HG02981 (cell line): ENCODE measurements around the gene CHST3.

Experiments used
- ATAC-seq: cut with Tn5 transposase; IDR thresholded peaks from one replicate; pipeline ENCODE4 v1.9.1; 2021; ENCODE audit warnings: mild to moderate bottlenecking, moderate library complexity; ENCODE audit not compliant: unreplicated experiment

CHST3 gene

GRCh38 chr10:72049969-72050781 is 86.0 kb downstream of the CHST3 start:
- ATAC-seq, result no peak

- no peak for ATAC-seq
Measured at GRCh38 chr10:72050873-72051272, 86.7 kb downstream of the CHST3 start.

- ATAC-seq, result no peak
Measured at GRCh38 chr10:72053690-72054089, 89.5 kb downstream of the CHST3 start.

GRCh38 chr10:72056113-72056512 is 91.9 kb downstream of the CHST3 start:
- no peak for ATAC-seq

GRCh38 chr10:72056932-72057751 is 92.9 kb downstream of the CHST3 start:
- ATAC-seq, result no peak

GRCh38 chr10:72058347-72058898 is 94.2 kb downstream of the CHST3 start:
- ATAC-seq, result no peak

- ATAC-seq, result no peak
Measured at GRCh38 chr10:72058989-72059842, 95.0 kb downstream of the CHST3 start.

- ATAC-seq, result no peak
Measured at GRCh38 chr10:72059843-72060822, 95.9 kb downstream of the CHST3 start.

GRCh38 chr10:72061491-72061890 is 97.3 kb downstream of the CHST3 start:
- no peak for ATAC-seq

- ATAC-seq, result no peak
Measured at GRCh38 chr10:72061930-72062329, 97.7 kb downstream of the CHST3 start.

GRCh38 chr10:72062382-72062781 is 98.2 kb downstream of the CHST3 start:
- no peak for ATAC-seq
